Stimulated activated effector memory CD8-positive, alpha-beta T cell treated with anti-CD3 and anti-CD28 coated beads, Interleukin-12 subunit alpha, Interleukin-12 subunit beta, amount 100 ng/mL, for 72 hours (primary cell): ENCODE measurements around the gene M1AP.

Experiments
- ATAC-seq: fragments of 150-1000 bp; cut with Tn5 transposase; 2 replicates; pipeline ENCODE4 v1.10.0; 2021
- DNase-seq, 2 donors: peaks; one replicate each; pipeline ENCODE4 v3.0.0; 2021 to 2022; ENCODE audit warnings: low spot score in 2 of 2
- H3K27ac Mint-ChIP-seq: one replicate; pipeline ENCODE4 v1.8.0; 2022; ENCODE audit warnings: mild to moderate bottlenecking, mixed read lengths
- H3K36me3 Mint-ChIP-seq: one replicate; pipeline ENCODE4 v1.8.0; 2022; ENCODE audit warnings: mild to moderate bottlenecking, mixed read lengths
- H3K4me1 Mint-ChIP-seq: one replicate; pipeline ENCODE4 v1.8.0; 2022; ENCODE audit warnings: mixed read lengths
- H3K4me3 Mint-ChIP-seq: one replicate; pipeline ENCODE4 v1.8.0; 2022; ENCODE audit warnings: mild to moderate bottlenecking, mixed read lengths
- H3K9me3 Mint-ChIP-seq: one replicate; pipeline ENCODE4 v1.8.0; 2022; ENCODE audit warnings: mixed read lengths

The M1AP gene

GRCh38 chr2:74625658-74626425 lies 22.3 kb downstream of the M1AP start:
- DNase-seq: no peak
- Mint-ChIP-seq H3K36me3 (no peaks in the 10 kb centered on the region), H3K9me3 (no peaks in the 10 kb centered on the region), H3K4me1 (no peaks in the 10 kb centered on the region), H3K4me3 (no peak overlapping the region), H3K27ac (no peak overlapping the region)
- no peak for ATAC-seq

GRCh38 chr2:74620671-74621070 lies 27.5 kb downstream of the M1AP start:
- H3K4me3 Mint-ChIP-seq: no peak overlapping the region
- ATAC-seq (no peak), DNase-seq (no peak)
- H3K9me3 Mint-ChIP-seq: no peaks in the 10 kb centered on the region
- no peaks in the 10 kb centered on the region for H3K36me3 Mint-ChIP-seq
- H3K27ac Mint-ChIP-seq: no peak overlapping the region
- H3K4me1 Mint-ChIP-seq: no peaks in the 10 kb centered on the region

- no peaks in the 10 kb centered on the region for H3K36me3 Mint-ChIP-seq
- no peaks in the 10 kb centered on the region for H3K9me3 Mint-ChIP-seq
- H3K27ac Mint-ChIP-seq: no peak overlapping the region
- H3K4me1 Mint-ChIP-seq: no peaks in the 10 kb centered on the region
- DNase-seq (no peak), ATAC-seq (no peak)
- no peak overlapping the region for H3K4me3 Mint-ChIP-seq
These were observed 28.4 kb downstream of the M1AP start for GRCh38 chr2:74619651-74620297.

GRCh38 chr2:74618410-74619083 lies 29.6 kb downstream of the M1AP start:
- no peaks in the 10 kb centered on the region for H3K36me3 Mint-ChIP-seq
- H3K4me3 Mint-ChIP-seq: no peak overlapping the region
- no peaks in the 10 kb centered on the region for H3K4me1 Mint-ChIP-seq
- ATAC-seq (no peak), DNase-seq (no peak)
- no peak overlapping the region for H3K27ac Mint-ChIP-seq
- no peaks in the 10 kb centered on the region for H3K9me3 Mint-ChIP-seq

GRCh38 chr2:74617122-74617521 lies 31.0 kb downstream of the M1AP start:
- H3K36me3 Mint-ChIP-seq: no peaks in the 10 kb centered on the region
- no peaks in the 10 kb centered on the region for H3K9me3 Mint-ChIP-seq
- DNase-seq: no peak
- no peak for ATAC-seq
- H3K4me3 Mint-ChIP-seq: no peak overlapping the region
- no peak overlapping the region for H3K27ac Mint-ChIP-seq
- H3K4me1 Mint-ChIP-seq: no peaks in the 10 kb centered on the region

- ATAC-seq (no peak), DNase-seq (no peak)
- H3K4me3 Mint-ChIP-seq: no peak overlapping the region
- H3K27ac Mint-ChIP-seq: no peak overlapping the region
- no peaks in the 10 kb centered on the region for H3K36me3 Mint-ChIP-seq
- H3K9me3 Mint-ChIP-seq: no peaks in the 10 kb centered on the region
- H3K4me1 Mint-ChIP-seq: peaks cover 14% of the 10 kb centered on the region
These were observed 41.2 kb downstream of the M1AP start for GRCh38 chr2:74606927-74607326.

- ATAC-seq: peak; percentile 82
These were observed 44.7 kb downstream of the M1AP start for GRCh38 chr2:74603282-74604000.

GRCh38 chr2:74602586-74603281 lies 45.4 kb downstream of the M1AP start:
- ATAC-seq (peak; percentile 84), DNase-seq (no peak)
- H3K9me3 Mint-ChIP-seq: no peaks in the 10 kb centered on the region
- H3K4me1 Mint-ChIP-seq: peaks cover 14% of the 10 kb centered on the region
- H3K36me3 Mint-ChIP-seq: no peaks in the 10 kb centered on the region
- H3K4me3 Mint-ChIP-seq: no peak overlapping the region
- H3K27ac Mint-ChIP-seq: no peak overlapping the region

More at GRCh38 chr2:74603282-74604000, 44.7 kb downstream of the M1AP start:
- Mint-ChIP-seq H3K27ac (no peak overlapping the region), H3K4me1 (peaks cover 14% of the 10 kb centered on the region), H3K9me3 (no peaks in the 10 kb centered on the region), H3K4me3 (no peak overlapping the region), H3K36me3 (no peaks in the 10 kb centered on the region)
- no peak for DNase-seq

GRCh38 chr2:74599676-74600075 lies 48.5 kb downstream of the M1AP start:
- Mint-ChIP-seq H3K9me3 (no peaks in the 10 kb centered on the region), H3K4me1 (peaks cover 14% of the 10 kb centered on the region), H3K4me3 (no peak overlapping the region), H3K36me3 (no peaks in the 10 kb centered on the region), H3K27ac (no peak overlapping the region)
- no peak for DNase-seq
- no peak for ATAC-seq

GRCh38 chr2:74597410-74597809 lies 50.7 kb downstream of the M1AP start:
- H3K9me3 Mint-ChIP-seq: no peaks in the 10 kb centered on the region
- DNase-seq (no peak), ATAC-seq (no peak)
- H3K36me3 Mint-ChIP-seq: no peaks in the 10 kb centered on the region
- H3K4me1 Mint-ChIP-seq: peaks cover 2% of the 10 kb centered on the region
- no peak overlapping the region for H3K4me3 Mint-ChIP-seq
- H3K27ac Mint-ChIP-seq: no peak overlapping the region

GRCh38 chr2:74596584-74596983 lies 51.5 kb downstream of the M1AP start:
- no peaks in the 10 kb centered on the region for H3K9me3 Mint-ChIP-seq
- H3K36me3 Mint-ChIP-seq: no peaks in the 10 kb centered on the region
- ATAC-seq (no peak), DNase-seq (no peak)
- no peak overlapping the region for H3K4me3 Mint-ChIP-seq
- H3K4me1 Mint-ChIP-seq: no peaks in the 10 kb centered on the region
- no peak overlapping the region for H3K27ac Mint-ChIP-seq

GRCh38 chr2:74593826-74594772 lies 54.0 kb downstream of the M1AP start:
- no peak for ATAC-seq
- no peaks in the 10 kb centered on the region for H3K36me3 Mint-ChIP-seq
- H3K4me3 Mint-ChIP-seq: no peak overlapping the region

GRCh38 chr2:74588664-74589063 lies 59.5 kb downstream of the M1AP start:
- peaks cover 18% of the 10 kb centered on the region for H3K4me1 Mint-ChIP-seq

More at GRCh38 chr2:74593826-74594772, 54.0 kb downstream of the M1AP start:
- H3K27ac Mint-ChIP-seq: no peak overlapping the region
- no peaks in the 10 kb centered on the region for H3K9me3 Mint-ChIP-seq
- DNase-seq: no peak
- H3K4me1 Mint-ChIP-seq: no peaks in the 10 kb centered on the region

More at GRCh38 chr2:74588664-74589063, 59.5 kb downstream of the M1AP start:
- no peaks in the 10 kb centered on the region for H3K9me3 Mint-ChIP-seq
- no peaks in the 10 kb centered on the region for H3K36me3 Mint-ChIP-seq
- ATAC-seq (no peak), DNase-seq (no peak)
- no peak overlapping the region for H3K4me3 Mint-ChIP-seq
- no peak overlapping the region for H3K27ac Mint-ChIP-seq
